HuH-7.5 (cell line): ENCODE measurements around the gene AMZ2.
"Not testable (repeated sequence)": the region's sequence is repeated elsewhere in the genome, so short reads cannot be mapped to it uniquely, and the experiment has no call there.

ENCODE experiments used
- DNase-seq: peaks from one replicate; pipeline ENCODE4 v3.0.0; 2011; ENCODE audit warnings: low spot score

Gene AMZ2

DNA sequence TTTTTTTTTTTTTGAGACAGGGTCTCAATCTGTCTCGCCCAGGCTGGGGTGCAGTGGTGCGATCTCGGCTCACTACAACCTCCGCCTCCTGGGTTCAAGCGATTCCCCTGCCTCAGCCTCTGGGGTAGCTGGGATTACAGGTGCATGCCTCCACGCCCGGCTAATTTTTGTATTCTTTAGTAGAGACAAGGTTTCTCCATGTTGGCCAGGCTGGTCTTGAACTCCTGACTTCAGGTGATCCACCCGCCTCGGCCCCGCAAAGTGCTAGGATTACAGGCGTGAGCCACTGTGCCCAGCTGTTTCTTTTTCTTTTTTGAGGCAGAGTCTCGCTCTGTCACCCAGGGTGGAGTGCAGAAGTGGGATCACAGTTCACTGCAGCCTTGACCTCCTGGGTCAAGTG lies 27.1 kb upstream of the AMZ2 start:
- not testable (repeated sequence) for DNase-seq

GRCh38 chr17:68221786-68222185 lies 26.1 kb upstream of the AMZ2 start:
- DNase-seq = no peak

DNA sequence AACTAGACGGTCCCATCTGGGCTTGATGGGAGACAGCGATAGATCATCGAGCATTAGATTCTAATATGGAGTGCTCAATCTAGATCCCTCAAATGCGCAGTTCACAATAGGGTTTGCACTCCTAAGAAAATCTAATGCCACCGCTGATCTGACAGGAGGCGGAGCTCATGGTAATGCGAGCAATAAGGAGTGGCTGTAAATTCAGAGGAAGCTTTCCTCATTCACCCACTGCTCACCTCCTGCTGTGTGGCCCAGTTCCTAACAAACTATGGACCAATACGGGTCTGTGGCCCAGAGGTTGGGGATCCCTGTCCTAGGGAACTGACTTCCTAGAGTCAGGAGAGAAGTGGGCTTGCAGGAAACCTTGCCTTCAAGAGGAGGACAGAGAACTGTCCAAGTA lies 25.2 kb upstream of the AMZ2 start:
- no peak for DNase-seq

- not testable (repeated sequence) for DNase-seq
Observed at GRCh38 chr17:68225055-68225454, 22.8 kb upstream of the AMZ2 start.

DNA sequence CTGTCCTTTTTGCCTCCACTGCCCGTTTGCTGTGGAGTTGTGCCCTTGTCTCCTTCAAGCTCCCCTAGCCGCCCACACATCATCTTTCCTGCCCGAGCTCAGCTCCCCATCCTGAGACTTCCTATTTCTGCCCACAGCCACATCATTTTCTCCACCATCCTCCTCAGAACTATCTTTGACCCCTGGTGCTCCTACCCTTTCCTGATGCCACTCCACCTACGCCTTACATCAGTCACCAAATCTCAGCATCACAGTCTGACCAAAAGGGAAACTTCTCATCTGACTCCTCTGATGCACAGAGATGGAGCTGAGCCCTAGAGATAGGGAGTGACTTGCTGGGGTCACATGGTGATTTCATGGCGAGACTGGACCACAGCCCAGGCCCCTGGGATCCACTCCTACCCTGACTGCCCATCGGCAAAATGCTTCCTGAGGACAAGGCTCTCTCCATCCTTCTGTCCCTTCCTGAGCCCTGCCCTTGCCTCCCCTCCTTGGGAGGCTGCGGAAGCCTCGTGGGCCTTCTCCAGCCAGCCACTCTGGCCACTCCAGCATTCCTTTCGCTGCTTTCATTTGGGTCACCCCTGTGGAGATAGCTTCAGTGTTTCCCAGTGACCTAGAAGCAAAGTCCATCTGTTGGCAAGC lies 19.7 kb upstream of the AMZ2 start:
- not testable (repeated sequence) for DNase-seq

GRCh38 chr17:68228817-68229570 lies 18.8 kb upstream of the AMZ2 start:
- DNase-seq = no peak

DNA sequence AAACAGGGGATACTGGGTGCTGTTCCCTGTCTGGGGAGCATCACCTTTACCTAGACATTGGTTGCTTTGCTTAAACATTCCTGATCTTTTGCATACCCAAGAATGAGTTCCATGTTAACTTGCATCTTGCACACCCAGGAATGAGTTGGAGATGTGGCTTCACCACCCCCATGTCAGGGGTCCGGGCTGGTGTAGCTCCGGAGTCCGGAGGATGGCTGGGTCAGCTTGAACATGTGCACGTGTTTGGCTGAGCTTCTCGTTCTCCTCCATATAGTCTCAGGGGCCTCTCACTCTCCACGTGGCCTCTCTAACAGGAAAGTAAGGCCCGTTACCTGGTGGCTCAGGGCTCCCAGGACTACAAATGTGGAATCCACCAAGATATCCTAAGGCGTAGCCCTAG lies 18.2 kb upstream of the AMZ2 start:
- DNase-seq = no peak

DNA sequence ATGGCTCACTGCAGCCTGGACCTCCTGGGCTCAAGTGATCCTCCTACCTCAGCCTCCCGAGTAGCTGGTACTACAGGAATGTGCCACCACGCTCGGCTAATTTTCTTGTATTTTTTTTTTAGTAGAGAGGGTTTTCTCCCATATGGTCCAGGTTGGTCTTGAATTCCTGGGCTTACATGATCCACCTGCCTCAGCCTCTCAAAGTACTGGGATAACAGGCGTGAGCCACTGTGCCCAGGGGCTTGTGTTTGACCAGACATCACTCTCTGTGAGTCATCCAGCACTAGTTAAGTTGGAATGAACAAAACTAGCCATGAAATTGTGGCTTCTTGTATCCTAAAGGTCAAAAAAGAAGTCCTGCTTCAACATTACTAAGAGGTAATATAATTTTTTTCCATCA lies 16.7 kb upstream of the AMZ2 start:
- DNase-seq = not testable (repeated sequence)

DNA sequence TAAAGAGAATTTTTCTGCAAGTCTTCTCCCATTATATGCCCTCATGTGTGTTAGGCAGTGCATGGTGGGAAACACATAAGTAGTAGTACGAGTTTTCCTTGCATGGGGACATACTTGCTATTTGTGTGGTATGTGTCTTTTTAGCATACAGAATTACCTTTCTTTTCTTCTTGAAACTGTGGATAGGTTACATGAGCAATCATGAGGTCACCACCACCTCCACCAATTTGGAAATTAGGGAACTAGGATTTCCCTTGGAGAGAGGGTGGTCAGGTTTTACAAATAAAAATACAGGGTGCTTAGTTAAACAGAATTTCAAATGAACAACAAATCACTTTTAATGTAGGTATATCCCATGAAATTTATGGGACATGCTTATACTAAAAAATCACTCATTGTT lies 16.3 kb upstream of the AMZ2 start:
- no peak for DNase-seq

- not testable (repeated sequence) for DNase-seq
Observed at GRCh38 chr17:68232741-68233140, 15.1 kb upstream of the AMZ2 start.

DNA sequence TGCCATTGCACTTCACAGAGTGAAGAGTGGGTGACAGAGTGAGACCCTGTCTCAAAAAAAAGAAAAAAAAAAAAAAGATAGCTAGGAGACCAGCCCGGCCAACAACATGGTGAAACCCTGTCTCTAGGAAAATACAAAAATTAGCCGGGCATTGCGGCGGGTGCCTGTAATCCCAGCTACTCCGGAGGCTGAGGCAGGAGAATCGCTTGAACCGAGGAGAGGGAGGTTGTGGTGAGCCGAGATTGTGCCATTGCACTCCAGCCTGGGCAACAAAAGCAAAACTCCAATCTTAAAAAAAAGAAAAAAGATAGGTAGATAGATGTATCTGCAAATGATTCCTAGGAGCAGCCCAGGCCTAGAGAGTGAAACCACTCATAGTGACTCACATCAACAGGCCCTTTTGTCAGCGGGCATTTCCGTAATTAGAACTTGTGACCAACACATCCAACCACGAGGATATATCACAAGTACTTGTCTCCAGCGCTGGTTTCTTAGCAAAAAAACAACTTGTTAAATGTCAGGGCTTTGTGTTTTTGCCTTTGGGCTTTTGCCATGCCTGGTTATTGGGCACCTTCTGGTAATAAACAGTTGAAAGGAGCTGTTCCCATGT lies 13.0 kb upstream of the AMZ2 start:
- DNase-seq = not testable (repeated sequence)

DNA sequence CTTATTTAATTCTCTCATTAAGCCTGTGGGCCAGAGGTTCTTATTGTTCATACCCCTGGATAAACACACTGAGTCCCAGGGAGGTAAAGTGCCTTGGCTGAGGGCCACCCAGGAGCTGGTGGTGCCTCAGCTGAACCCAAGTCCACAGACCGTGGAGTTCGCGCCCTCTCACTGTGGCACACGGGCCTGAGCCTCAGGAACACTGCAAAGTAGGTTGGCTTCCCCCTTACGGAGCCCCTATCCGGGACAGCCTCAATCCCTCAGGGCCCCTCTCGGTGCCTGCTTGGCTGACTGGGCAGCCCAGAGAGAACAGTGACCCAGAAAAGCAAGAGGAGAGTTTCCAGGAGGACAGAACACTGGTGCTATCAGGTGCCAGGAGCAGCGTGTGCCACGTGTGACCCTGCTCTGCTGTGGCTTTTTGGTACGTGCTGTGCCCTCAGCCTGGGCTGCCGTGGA lies 12.5 kb upstream of the AMZ2 start:
- not testable (repeated sequence) for DNase-seq

DNA sequence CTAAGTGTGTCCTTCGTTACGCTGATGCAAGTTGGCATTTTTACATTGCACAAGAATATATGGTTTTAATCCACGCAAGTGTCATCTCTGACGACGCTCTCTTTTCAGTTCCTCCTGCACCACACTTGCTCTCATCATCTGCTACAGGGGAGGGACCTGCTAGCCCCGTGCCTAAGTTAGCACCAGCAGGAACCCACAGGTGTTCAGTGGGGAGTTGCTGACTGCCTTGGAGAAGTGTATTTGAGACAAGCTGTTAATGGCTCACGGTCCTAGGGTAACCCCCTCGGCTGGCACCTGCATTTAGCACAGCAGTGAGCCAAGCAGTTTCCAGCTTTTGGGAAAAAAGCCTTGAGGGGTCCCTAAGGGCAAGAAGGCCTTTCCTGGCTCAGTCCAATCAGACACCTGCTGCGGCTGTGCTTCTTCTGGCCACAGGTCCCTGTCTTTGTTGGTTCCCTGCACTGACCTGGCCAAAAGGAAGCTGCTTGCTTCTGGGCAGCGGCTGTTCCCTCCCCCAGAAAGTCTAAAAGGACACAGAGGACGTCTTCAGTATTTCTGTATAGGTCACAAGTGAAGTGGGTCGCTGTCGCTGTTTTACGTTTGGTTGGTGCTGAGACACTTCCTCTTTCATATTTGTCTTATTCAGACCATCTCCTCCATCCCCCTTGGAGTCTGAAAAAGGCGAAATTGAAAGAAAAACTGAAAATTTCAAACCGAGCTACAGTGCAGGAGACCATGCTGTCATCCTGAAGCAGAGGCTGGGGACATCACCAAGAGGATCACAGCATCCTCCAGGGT lies 10.3 kb upstream of the AMZ2 start:
- not testable (repeated sequence) for DNase-seq

- no peak for DNase-seq
Observed at GRCh38 chr17:68238164-68238870, 9.5 kb upstream of the AMZ2 start.

GRCh38 chr17:68238871-68239253 lies 9.0 kb upstream of the AMZ2 start:
- DNase-seq = no peak

- no peak for DNase-seq
Observed at GRCh38 chr17:68239632-68240366, 8.0 kb upstream of the AMZ2 start.

GRCh38 chr17:68246271-68247028 lies 1.4 kb upstream of the AMZ2 start:
- DNase-seq = no peak

DNA sequence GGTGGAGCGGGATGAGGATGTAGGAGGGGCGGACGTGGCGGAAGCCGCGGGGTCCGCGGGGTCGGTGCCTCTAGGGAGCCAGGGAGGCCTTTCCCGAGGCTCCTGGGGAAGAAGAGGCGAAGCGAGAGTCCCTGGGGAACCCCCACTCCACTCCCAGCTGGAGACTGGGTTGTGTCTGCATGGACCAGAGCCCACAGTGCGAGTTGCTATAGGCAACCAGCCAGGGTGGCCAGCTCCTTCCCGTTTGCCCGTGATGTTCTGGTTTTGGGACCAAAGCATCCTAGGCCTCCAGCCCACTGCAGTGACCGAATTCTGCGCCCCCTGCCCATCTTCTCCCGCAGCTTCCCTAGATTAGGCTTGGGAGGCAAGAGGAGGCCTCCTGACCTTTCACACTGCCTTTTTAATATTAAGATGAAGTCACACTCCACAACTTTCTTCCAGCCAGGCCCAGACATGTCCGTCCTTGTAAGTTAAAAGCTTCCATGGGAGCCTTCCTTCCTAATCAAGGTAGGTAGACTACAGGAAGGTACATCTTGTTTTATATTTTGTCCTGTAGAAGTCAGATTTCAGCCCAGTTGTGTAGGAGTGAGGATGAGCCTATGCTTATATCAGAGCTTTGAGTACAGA lies 469 bp downstream of the AMZ2 start:
- DNase-seq = peak; percentile 45

DNA sequence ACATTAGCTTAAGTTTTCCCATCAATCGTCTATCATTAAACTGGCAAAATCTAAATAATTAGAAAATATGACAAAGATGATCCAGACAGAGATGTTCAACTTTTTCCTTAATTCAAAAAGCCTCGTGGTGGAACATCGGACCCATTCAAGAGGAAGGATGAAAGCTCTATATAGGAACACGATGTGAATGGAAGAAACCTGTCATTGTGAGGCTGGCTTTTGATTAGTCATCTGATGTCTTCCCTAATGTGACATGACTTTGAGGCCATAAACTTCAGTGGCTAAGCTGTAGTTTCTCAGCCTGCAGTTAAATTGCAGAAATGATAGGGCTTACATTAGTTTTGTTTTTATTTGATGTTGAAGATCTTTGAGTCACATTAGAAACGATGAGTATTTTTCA lies 1.0 kb downstream of the AMZ2 start:
- no peak for DNase-seq

- DNase-seq = no peak
Observed at GRCh38 chr17:68249354-68249765, 1.5 kb downstream of the AMZ2 start.
